Measurements from ENCODE around the gene STAG3. TPM values are rescaled to one million over a fixed set of nuclear protein-coding genes. Genes with fewer than 3 reads are reported as not detected.
"Not testable (repeated sequence)": the region's sequence is repeated elsewhere in the genome, so short reads cannot be mapped to it uniquely, and the experiment has no call there.

The STAG3 gene
- total RNA-seq, 4 donors from 2014 or later = 4.2 to 8.2 (median 6.5) TPM

GRCh38 chr7:100246121-100246864 lies 68.6 kb downstream of the STAG3 start:
- not testable (repeated sequence) for H3K9me3 ChIP-seq; H3K27me3 ChIP-seq; H3K36me3 ChIP-seq; DNase-seq (ENCODE audit: low spot score in 2 of 2); H3K27ac ChIP-seq; H3K4me3 ChIP-seq
- 72 to 76% methylated on average over 15 of the region's 15 CpGs for WGBS, 2 donors
- H3K4me1 ChIP-seq = peaks cover 0 to 40% (median 6%) of the 10 kb centered on the region in 4 donors

- not testable (repeated sequence) for H3K27ac ChIP-seq; H3K9me3 ChIP-seq; H3K36me3 ChIP-seq; H3K4me3 ChIP-seq; DNase-seq (ENCODE audit: low spot score in 2 of 2); H3K27me3 ChIP-seq
- 83 to 90% methylated on average over 9 of the region's 9 CpGs for WGBS, 2 donors
- H3K4me1 ChIP-seq = peaks cover 0 to 35% (median 4%) of the 10 kb centered on the region in 4 donors
These were observed 69.1 kb downstream of the STAG3 start for GRCh38 chr7:100246865-100247137.

DNA sequence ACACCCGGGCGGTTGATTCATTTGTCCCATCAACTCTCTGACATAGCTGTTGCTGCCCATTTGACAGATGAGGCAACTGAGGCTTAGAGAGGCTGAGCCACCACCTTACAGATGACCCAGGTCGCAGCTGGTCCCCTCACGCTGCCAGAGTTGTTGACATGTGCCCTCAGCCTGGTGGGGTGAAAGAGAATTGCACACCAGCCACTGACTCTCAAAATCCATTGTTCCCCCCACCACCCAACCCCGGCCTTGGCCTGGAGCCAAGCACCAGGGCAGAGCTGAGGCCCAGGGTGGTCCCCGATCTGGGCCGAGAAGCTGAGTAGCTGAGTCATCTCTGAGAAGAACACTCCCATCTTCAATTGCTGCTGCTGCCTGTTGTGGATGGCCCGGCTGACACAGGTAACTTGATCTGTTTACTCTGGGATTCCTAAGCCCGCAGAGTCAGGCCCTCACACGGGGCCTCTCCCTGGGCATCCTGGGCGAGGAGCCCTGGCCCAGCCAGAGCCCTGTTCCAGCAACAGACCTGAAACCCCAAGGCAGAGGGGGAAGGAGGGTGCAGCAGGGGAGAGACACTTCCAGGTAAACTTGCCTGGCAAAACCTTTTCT lies 69.5 kb downstream of the STAG3 start:
- Histone ChIP-seq H3K27ac (no peak overlapping the region), H3K9me3 (no peaks in the 10 kb centered on the region), H3K4me1 (peaks cover 0 to 33% (median 1%) of the 10 kb centered on the region in 4 donors), H3K36me3 (no peaks in the 10 kb centered on the region), H3K4me3 (no peak overlapping the region), H3K27me3 (no peaks in the 10 kb centered on the region)
- WGBS, 2 donors = 43 to 49% methylated on average over 6 to 10 of the region's 11 CpGs
- TF ChIP-seq POLR2A (IDR thresholded peaks at IDR 0.05) (no peak), EP300 (IDR thresholded peaks at IDR 0.05) (no peak), CTCF (IDR thresholded peaks at IDR 0.05) (no peak)
- DNase-seq (ENCODE audit: low spot score in 2 of 2) = no peak

DNA sequence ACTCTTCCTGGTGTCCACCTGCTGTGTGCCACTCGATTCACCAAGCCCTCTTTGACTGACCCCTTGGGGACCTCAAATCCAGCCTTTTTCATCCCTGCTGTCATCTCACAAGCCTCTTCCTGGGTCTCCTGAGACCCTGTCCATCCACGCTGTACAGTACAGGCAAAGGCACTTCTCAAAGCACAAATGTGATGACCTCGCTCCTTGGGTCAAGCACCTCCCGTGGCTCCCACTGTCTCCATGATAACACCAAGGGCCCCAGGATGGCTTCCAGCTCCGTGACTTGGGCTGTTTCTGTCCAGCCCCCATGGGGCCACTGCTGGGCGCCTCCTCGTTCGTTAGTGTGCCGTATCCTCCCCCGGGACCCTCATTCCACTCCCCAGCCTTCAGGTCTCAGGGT lies 70.8 kb downstream of the STAG3 start:
- Histone ChIP-seq H3K4me1 (peaks cover 0 to 28% (median 0%) of the 10 kb centered on the region in 4 donors), H3K36me3 (no peaks in the 10 kb centered on the region), H3K27me3 (no peaks in the 10 kb centered on the region), H3K27ac (no peak overlapping the region), H3K4me3 (no peak overlapping the region), H3K9me3 (no peaks in the 10 kb centered on the region)
- WGBS, 2 donors = 77 to 90% methylated on average over 10 of the region's 10 CpGs
- DNase-seq (ENCODE audit: low spot score in 2 of 2) = no peak
- TF ChIP-seq CTCF (IDR thresholded peaks at IDR 0.05) (no peak), EP300 (IDR thresholded peaks at IDR 0.05) (no peak), POLR2A (IDR thresholded peaks at IDR 0.05) (no peak)

- TF ChIP-seq CTCF (IDR thresholded peaks at IDR 0.05) (no peak), EP300 (IDR thresholded peaks at IDR 0.05) (no peak), POLR2A (IDR thresholded peaks at IDR 0.05) (no peak)
- no peaks in the 10 kb centered on the region for H3K27me3 ChIP-seq
- no peak for DNase-seq (ENCODE audit: low spot score in 2 of 2)
These were observed 79.3 kb downstream of the STAG3 start for GRCh38 chr7:100257017-100257416.

DNA sequence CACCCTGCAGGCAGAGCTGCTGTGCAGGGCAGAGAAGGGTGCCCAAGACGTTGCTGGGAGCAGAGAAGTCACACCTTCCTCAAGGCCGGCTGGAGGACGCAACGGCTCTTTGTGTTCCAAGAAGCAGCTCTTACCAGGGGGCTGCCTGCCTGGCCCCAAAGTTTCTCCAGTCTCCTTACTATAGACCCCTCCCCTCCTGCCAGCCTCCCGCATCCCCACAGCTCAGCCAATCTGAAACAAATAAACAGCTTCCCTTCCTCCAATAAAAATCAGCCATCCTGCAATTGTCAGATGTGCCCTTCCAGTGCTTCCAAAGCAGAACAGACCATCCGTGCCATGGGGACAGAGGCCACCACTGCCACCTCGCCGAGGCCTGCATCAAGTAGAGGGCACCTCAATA lies 82.3 kb downstream of the STAG3 start:
- H3K4me3 ChIP-seq; H3K4me1 ChIP-seq; H3K9me3 ChIP-seq; H3K27ac ChIP-seq; H3K36me3 ChIP-seq; DNase-seq (ENCODE audit: low spot score in 2 of 2); H3K27me3 ChIP-seq: not testable (repeated sequence)
- WGBS, 2 donors = 70 to 71% methylated on average over 8 of the region's 8 CpGs

More at GRCh38 chr7:100257017-100257416, 79.3 kb downstream of the STAG3 start:
- Histone ChIP-seq H3K4me3 (no peak overlapping the region), H3K4me1 (no peaks in the 10 kb centered on the region), H3K36me3 (no peaks in the 10 kb centered on the region), H3K27ac (no peak overlapping the region), H3K9me3 (no peaks in the 10 kb centered on the region)
- 93% methylated on average over 7 of the region's 7 CpGs for WGBS, 2 donors

DNA sequence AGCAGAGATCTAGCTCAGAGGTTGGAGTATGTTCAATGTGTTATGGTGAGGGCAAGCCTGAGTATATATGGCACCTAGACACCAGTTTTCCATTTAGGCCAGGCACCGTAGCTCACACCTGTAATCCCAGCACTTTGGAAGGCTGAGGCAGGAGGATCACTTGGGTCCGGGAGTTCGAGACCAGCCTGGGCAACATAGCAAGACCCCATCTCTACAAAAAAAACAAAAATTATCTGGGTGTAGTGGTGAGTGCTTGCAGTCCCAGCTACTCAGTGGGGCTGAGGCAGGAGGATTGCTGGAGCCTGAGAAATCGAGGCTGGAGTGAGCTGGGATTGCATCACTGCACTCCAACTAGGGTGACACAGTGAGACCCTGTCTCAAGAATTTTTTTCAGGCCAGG lies 85.2 kb downstream of the STAG3 start:
- 95 to 100% methylated on average over 4 of the region's 4 CpGs for WGBS, 2 donors

More for the DNA sequence above, 85.2 kb downstream of the STAG3 start:
- H3K27ac ChIP-seq; H3K4me3 ChIP-seq; H3K4me1 ChIP-seq; H3K9me3 ChIP-seq; H3K36me3 ChIP-seq; DNase-seq (ENCODE audit: low spot score in 2 of 2); H3K27me3 ChIP-seq: not testable (repeated sequence)

Other genes starting within 250 kb of the STAG3 start
- 10 to 100 TPM in 1 of 4 donors, 1 to 10 TPM in 3; 3.3 to 11.7 (median 8.9) TPM for gene GJC3, start 248.3 kb upstream of the STAG3 start, total RNA-seq
- gene AZGP1, start 201.9 kb upstream of the STAG3 start, total RNA-seq = 100 to 1,000 TPM in 2 of 4 donors, 10 to 100 TPM in 2; 68.7 to 182 (median 111) TPM
- gene ZKSCAN1, start 162.3 kb upstream of the STAG3 start, total RNA-seq = 10 to 100 TPM; 32.4 to 37.5 (median 35.4) TPM
- gene ZSCAN21, start 128.1 kb upstream of the STAG3 start, total RNA-seq = 10 to 100 TPM; 12.9 to 18.0 (median 16.5) TPM
- gene ZNF3, start 96.2 kb upstream of the STAG3 start, total RNA-seq = 10 to 100 TPM; 24.0 to 37.5 (median 26.9) TPM
- gene COPS6, start 88.9 kb upstream of the STAG3 start, total RNA-seq = 10 to 100 TPM; 43.7 to 56.4 (median 50.6) TPM
- gene MCM7, start 76.5 kb upstream of the STAG3 start, total RNA-seq = 10 to 100 TPM; 28.9 to 41.0 (median 35.8) TPM
- gene AP4M1, start 76.3 kb upstream of the STAG3 start, total RNA-seq = 10 to 100 TPM; 23.0 to 34.1 (median 25.9) TPM
- 10 to 100 TPM; 46.1 to 56.9 (median 54.2) TPM for gene TAF6, start 58.6 kb upstream of the STAG3 start, total RNA-seq
- gene CNPY4, start 58.3 kb upstream of the STAG3 start, total RNA-seq = 10 to 100 TPM in 3 of 4 donors, 1 to 10 TPM in 1; 7.5 to 15.9 (median 11.5) TPM
- 1 to 10 TPM; 3.9 to 9.2 (median 6.9) TPM for gene MBLAC1, start 51.0 kb upstream of the STAG3 start, total RNA-seq
- 100 to 1,000 TPM; 226 to 312 (median 252) TPM for gene LAMTOR4, start 29.0 kb upstream of the STAG3 start, total RNA-seq
- gene TRAPPC14, start 19.2 kb upstream of the STAG3 start, total RNA-seq = 10 to 100 TPM in 3 of 4 donors, 1 to 10 TPM in 1; 6.9 to 36.9 (median 12.7) TPM
- gene GAL3ST4, start 9.3 kb upstream of the STAG3 start, total RNA-seq = 1 to 10 TPM; 2.7 to 8.3 (median 3.8) TPM
- 1 to 10 TPM; 1.1 to 3.1 (median 1.7) TPM for gene GPC2, start 537 bp upstream of the STAG3 start, total RNA-seq
- under 1 TPM in 1 of 4 donors, not detected in 3; 0.78 TPM for gene PVRIG, start 42.0 kb downstream of the STAG3 start, total RNA-seq
- not detected for gene SPDYE3, start 129.8 kb downstream of the STAG3 start, total RNA-seq
- gene PILRB, start 180.2 kb downstream of the STAG3 start, total RNA-seq = 100 to 1,000 TPM; 107 to 152 (median 132) TPM
- gene PILRA, start 195.6 kb downstream of the STAG3 start, total RNA-seq = 10 to 100 TPM; 10.9 to 27.3 (median 15.8) TPM